H54 (cell line): ENCODE measurements around the gene SUPT3H.
"Not testable (repeated sequence)": the region's sequence is repeated elsewhere in the genome, so short reads cannot be mapped to it uniquely, and the experiment has no call there.

ENCODE experiments used
- DNase-seq: peaks from one replicate; pipeline ENCODE4 v3.0.0; 2011; ENCODE audit warnings: low spot score, mixed read lengths; ENCODE audit not compliant: insufficient read length
- FAIRE-seq: peaks from 3 replicates; lab custom pipeline; 2011; peaks lifted over from hg19 to GRCh38; lab: Jason Lieb, UNC
- POLR2A ChIP-seq: IDR thresholded peaks from 2 replicates; pipeline ENCODE4 v1.6.1; 2011; ENCODE audit warnings: low read depth, mild to moderate bottlenecking, low read length

SUPT3H gene

DNA sequence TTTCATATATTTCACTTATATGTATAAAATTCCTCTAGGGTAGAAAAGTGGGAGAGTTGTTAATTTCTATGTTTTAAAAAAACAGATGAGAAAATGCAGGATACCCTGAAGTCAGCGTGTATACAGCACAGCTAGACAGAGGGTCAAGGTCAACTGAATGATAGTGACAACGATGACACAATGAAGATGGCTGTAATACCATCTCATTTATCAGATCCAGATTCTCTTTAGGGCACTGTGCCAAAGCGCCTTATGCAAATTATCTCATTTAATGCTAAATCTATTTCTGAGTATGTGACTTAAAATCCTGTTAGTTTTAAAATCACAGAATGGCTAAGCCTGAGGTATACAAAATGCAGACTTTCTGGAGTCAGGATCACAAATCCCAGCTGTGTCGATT lies 481.0 kb downstream of the SUPT3H start:
- DNase-seq (no peak), FAIRE-seq (no peak)
- no peak for TF ChIP-seq POLR2A

DNA sequence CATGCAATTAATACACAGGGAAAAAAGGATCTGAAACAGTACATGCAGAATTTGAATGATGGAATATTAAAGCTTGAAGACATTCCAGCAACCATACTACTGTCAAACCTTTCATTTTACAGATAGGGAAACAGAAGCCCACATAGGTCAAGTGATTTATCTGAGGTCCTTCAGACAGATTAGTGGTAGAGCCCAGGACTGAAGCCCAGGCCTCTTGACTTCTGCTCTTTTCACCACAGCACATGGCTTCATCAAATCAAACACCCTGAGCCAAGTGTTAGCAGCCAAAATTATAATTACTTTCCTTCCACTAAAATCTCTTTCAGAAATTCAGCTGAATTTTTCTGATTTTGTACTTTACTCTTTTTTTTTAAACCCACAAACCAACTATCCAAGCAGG lies 485.2 kb downstream of the SUPT3H start:
- FAIRE-seq, result no peak
- no peak for TF ChIP-seq POLR2A
- no peak for DNase-seq

DNA sequence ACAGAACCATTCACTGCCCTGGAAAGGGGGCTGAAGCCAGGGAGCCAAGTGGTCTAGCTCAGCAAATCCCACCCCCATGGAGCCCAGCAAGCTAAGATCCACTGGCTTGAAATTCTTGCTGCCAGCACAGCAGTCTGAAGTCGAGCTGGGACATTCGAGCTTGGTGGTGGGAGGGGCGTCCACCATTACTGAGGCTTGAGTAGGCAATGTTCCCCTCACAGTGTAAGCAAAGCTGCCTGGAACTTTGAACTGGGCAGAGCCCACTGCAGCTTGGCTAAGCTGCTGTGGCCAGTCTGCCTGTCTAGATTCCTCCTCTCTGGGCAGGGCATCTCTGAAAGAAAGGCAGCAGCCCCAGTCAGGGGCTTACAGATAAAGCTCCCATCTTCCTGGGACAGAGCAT lies 498.7 kb downstream of the SUPT3H start:
- not testable (repeated sequence) for DNase-seq, FAIRE-seq

DNA sequence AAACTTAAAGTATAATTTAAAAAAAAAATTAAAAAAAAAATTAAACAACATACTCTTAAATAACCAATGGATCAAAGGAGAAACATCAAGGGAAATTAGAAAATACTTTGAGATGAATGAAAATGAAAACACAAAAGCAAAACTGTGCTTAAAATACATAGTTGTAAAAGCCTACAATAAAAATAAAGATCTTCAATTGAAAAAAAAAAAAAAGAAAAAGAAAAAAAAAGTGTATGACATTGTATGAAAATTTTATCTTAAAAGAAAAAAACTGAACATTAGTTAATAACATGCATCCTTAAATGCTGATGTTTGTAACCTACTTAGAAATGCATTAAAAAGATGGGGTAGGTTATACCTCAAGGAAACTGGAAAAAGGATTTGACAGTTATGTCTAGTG lies 501.1 kb downstream of the SUPT3H start:
- FAIRE-seq, result not testable (repeated sequence)

DNA sequence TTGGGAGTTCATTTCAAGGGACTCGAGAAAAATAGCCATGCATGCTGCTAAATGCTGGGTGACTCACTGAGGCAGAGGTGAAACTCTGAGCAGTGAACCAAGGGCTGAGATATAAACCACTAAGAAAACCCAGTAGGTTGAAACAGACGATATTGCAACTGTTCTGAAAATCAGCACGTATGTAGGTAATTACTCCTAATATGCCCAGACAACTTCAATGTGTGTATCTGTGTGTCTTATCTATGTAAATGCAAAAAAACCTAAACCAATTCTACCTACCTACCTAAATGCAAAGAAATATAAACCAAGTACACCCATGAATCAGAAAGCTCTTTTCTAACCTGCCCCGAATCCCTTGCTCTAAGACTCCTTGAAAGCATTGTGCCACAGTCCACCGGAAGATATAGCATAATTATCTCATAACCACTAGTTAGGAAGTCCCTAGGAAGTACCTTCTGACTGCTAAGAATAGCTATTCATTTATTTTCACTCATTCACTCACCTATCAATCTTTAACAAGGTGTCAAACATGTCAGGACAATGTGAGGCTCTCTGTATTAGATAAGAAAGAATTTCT lies 508.3 kb downstream of the SUPT3H start:
- FAIRE-seq (no peak), DNase-seq (no peak)
- TF ChIP-seq POLR2A, result no peak

More for the DNA sequence above, 501.1 kb downstream of the SUPT3H start:
- DNase-seq, result not testable (repeated sequence)

DNA sequence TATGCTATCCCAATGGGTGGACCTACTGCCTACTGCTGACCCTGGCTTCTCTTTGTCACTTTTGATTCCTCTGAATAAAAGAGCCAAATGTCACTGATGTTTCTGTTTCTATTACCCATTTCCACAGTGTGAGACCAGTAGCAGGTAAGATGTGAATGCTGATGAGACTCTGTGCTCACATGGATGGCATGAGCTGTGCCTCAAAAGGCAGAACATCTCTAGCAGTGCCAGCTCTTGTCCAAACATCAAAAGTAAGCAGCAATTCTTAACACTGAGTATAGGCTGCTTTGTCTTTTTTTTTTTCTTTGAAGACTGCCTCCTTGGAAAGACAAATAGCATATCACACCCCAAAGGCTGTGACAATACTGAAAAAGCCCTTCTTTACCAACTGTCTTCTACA lies 508.8 kb downstream of the SUPT3H start:
- DNase-seq (no peak), FAIRE-seq (no peak)
- no peak for TF ChIP-seq POLR2A

DNA sequence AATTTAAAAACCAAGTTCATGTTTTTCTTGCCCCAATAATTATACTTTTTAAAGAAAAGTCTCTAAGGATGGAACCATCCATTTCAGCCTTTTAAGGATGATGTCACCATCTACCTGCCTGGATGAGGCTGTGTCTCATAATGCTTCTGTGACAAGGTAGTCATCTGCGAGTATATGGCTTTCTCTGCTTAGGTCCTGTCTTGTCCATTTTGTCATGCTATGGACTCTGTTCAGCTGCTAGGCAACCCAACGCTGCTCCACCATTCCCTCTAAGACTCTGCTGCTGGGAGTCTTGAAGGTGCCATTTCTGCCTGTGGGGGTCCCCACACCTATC lies 509.4 kb downstream of the SUPT3H start:
- DNase-seq (no peak), FAIRE-seq (no peak)
- no peak for TF ChIP-seq POLR2A

DNA sequence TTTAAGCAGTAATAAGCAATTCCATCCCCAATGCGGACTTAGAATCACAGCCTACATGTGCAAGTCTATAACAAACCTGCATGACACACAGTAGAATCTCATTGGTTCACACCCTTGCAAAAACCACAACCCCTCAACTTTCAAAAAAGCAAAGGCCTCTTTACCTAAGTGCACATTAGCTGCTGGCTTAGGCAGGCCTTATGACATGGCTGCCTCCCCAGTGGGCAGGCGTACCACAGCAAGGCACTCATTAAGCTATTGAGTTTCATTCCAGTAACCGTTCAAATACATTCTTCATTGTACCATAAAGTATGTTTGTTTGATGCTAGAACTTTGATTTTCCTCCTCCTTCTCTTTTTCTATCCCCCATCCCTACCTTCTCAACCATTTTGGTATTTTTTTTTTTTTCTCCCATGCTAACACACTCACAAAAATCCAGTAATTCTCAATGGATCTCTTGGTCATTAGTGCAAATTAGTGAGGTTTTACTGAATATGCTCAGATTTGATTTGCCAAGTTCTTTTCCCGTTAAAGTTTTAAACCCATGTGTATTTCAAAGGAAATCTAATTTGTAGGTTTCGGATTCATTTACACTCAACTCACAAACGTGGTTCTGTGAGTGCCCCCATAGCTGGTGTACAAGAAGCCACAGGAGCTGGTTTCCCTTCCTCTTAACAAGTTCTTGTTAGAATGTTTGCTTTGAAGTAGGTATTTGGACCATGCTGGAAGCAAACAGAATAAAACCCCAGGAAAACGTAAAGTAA lies 510.0 kb downstream of the SUPT3H start:
- FAIRE-seq (no peak), DNase-seq (no peak)
- TF ChIP-seq POLR2A, result no peak

DNA sequence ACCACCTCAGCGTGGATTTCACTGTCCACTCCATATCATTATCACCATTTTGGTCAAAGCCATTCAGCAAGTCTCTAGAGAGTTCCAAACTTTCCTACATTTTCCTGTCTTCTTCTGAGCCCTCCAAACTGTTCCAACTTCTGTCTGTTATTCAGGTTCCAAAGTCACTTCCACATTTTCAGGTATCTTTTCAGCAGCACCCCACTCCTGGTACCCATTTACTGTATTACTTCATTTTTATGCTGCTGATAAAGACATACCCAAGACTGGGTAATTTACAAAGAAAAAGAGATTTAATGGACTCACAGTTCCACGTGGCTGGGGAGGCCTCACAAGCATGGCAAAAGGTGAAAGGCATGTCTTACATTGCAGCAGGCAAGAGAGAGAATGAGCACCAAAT lies 512.5 kb downstream of the SUPT3H start:
- not testable (repeated sequence) for FAIRE-seq

DNA sequence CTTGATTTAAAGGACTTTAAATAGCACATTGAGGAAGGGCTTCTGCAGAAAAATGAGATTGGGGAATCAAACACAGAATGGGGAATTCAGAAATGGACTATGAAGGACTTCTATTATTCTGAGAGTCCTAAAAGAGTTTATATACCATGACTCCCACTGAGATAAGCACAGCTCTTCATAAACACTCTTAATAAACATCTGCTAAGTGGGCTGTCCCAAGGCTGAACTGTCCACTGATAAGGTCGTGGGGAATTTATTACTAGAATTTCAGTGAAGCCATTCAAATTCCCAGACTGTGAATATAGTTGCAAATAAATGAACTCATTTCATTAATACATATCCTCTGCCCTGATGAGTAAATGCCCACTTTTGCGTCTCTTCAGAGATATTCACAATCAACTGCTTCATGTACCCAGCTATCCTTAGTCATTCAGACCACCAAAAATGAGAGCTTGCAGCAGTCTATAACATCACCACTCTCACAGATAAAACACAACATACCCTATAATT lies 517.8 kb downstream of the SUPT3H start:
- no peak for TF ChIP-seq POLR2A
- no peak for FAIRE-seq
- DNase-seq, result no peak

More for the DNA sequence above, 512.5 kb downstream of the SUPT3H start:
- DNase-seq, result not testable (repeated sequence)

DNA sequence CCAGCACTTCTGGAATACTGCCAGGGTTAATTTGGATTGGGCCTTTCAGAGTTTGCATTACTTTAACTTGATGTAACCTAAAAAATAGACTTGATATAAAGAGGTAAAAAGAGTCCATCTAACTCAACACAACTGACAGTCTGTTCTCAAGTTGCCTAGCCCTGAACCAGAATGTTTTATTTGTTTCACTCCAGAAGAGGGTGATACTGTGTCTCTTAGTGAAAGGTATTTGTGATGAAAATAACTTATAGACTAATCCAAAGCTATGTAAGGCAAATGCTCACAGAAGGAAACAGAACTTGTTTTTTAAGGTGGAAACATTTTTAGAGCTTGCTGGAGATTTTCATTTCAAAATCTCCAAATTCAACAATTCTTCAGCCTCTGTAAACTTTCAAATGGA lies 518.7 kb downstream of the SUPT3H start:
- DNase-seq (no peak), FAIRE-seq (no peak)
- no peak for TF ChIP-seq POLR2A

DNA sequence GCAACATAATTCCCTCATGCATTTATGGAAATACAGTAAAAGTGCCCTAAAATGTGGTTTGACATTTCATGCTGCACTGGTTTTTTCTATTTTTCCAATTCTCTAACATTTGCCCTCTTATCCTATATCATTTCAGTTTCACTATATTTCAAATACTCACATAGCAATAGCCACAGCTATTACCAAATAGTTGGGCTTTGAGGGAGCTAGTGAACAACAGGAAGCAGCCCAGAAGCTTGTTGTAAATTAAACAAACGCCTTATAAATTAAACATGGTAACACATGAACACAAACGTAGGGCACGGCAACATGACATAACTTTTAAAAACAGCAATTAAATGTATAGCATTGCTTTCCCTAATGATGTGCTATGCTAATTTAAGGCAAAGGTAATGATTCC lies 521.3 kb downstream of the SUPT3H start:
- no peak for TF ChIP-seq POLR2A
- no peak for FAIRE-seq
- DNase-seq, result no peak

DNA sequence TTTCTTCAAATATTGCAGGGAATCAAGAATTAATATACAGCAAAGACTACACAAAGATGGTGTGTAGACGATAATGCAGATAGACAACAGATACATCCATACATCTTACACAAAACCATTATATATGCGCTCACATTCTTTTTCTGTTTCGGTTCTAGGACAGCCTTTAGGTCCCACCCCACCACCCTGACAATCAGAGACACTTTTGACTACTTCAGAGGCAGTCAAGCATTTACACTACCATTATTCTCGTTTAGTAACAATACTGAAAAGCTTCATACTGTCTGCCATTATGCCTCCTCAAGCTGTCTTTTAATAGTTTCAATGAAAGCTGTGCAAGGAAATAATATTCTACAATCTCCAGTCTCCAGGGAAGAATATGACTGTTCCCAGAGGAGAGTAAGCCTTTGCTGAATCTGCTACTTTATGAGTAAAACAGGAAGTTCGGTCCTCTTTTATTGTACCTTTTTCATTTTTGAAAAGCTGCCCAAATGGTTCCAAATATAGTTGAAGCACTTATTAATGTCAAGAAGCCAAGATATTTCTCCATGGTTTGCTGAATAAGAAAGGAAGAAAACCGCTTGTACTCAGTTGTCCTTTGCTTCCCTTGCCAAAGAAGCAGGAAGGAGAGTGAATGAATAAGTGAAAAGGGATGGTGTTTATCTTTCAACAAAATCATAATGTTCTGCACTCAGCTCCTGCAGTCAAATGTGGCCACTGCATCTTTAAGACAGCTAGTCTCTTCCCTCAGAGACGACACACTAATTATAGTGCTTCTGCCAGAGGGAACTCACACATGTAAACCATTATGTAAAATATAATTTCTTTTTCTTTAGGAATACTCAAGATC lies 521.9 kb downstream of the SUPT3H start:
- FAIRE-seq, result no peak
- no peak for TF ChIP-seq POLR2A
- DNase-seq, result no peak

DNA sequence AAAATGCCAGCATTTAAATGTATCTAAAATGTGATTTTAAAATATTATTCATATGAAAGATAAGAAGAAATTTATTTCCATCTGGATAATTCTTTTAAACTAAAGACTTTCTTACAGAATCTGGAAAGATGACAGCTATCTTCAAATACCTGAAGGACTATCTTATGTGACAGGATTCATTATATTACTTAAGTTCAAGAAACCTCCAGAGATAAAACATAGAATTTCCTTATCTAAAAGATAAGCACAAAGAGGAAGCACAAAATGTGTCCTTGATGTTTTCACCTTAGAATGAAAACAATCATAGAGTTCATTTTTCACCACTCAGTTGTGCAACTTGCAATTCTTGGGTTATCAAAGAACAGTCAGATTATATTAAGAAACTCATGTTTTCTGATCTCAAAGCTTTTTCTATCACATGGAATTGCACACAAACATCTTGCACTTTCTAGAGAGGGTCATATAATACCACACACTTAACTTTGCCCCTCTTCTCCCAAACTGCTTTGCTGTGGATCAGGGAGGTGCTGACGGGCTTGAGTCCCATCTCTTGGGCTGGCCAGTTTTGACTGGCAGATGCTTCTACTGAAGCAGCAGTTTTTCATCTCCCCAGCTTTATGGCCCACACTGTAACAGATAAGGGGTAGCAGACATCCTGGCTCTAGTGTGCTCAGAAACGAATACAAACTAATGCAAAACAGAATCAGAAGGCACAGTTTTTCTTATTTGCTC lies 522.9 kb downstream of the SUPT3H start:
- no peak for TF ChIP-seq POLR2A
- DNase-seq, result no peak
- no peak for FAIRE-seq
